ENCODE measurements around the gene MAGEB4.
"Not testable (repeated sequence)": the region's sequence is repeated elsewhere in the genome, so short reads cannot be mapped to it uniquely, and the experiment has no call there.

MAGEB4 gene, protein sequence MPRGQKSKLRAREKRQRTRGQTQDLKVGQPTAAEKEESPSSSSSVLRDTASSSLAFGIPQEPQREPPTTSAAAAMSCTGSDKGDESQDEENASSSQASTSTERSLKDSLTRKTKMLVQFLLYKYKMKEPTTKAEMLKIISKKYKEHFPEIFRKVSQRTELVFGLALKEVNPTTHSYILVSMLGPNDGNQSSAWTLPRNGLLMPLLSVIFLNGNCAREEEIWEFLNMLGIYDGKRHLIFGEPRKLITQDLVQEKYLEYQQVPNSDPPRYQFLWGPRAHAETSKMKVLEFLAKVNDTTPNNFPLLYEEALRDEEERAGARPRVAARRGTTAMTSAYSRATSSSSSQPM

GRCh38 chrX:30241724-30242415 lies at the start of gene MAGEB4:
TSS of gene MAGEB4 (plus strand) at chrX:30242000. CDS start at chrX:30242136, 136 bp downstream.
- no peak for DNase-seq (ENCODE audit: low spot score)

GRCh38 chrX:30193910-30194309 lies 47.9 kb upstream of the MAGEB4 start:
- DNase-seq (ENCODE audit: low spot score) = not testable (repeated sequence)

- no peak for DNase-seq (ENCODE audit: low spot score)
Observed at GRCh38 chrX:30196322-30196721, 45.5 kb upstream of the MAGEB4 start.

GRCh38 chrX:30212172-30212571 lies 29.6 kb upstream of the MAGEB4 start:
- DNase-seq (ENCODE audit: low spot score) = no peak

GRCh38 chrX:30215357-30215843 lies 26.4 kb upstream of the MAGEB4 start, which contains the start of gene MAGEB2:
TSS of gene MAGEB2 (plus strand) at chrX:30215563. CDS start at chrX:30218581, 3,018 bp downstream.
- DNase-seq (ENCODE audit: low spot score) = no peak

DNA sequence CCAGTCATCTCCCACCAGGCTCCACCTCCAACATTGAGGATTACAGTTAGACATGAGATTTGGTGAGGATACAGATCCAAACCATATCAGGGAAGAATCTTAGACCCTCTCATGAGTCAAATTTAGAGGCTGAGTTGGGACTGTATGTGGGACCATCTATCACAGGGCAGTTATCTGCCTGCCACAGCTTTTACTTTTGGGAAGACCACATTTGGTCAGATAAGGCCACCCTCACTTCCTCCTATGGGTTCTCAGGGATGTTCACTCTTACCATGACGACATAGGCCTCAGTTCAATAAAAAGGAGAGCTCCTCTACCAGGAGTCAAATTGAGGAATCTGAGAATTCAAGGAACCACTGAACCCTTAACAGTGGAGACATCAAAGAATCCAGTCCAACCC lies 24.3 kb upstream of the MAGEB4 start:
- DNase-seq (ENCODE audit: low spot score) = no peak

GRCh38 chrX:30219372-30219771 lies 22.4 kb upstream of the MAGEB4 start:
- no peak for DNase-seq (ENCODE audit: low spot score)

GRCh38 chrX:30220661-30221060 lies 21.1 kb upstream of the MAGEB4 start:
- no peak for DNase-seq (ENCODE audit: low spot score)

GRCh38 chrX:30224536-30224935 lies 17.3 kb upstream of the MAGEB4 start:
- no peak for DNase-seq (ENCODE audit: low spot score)

DNA sequence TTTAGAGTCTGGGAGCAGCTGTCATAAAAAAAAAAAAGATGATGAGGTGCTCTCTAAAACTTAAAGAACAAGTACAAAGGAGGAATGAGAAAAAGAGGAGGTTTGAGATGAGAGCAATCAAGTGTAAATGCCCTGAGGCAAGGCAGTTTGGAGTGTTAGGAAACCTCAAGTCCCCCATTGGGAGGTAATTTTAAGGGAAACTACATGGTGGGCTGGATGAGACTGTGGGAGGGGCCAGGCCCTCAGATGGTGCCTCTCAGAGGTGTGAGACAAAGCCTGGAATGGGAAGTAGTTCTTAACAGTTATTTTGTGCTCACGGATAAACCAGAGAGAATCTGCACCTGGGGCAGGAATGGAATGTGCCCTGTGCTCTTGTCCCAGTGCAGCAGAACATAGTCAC lies 13.3 kb upstream of the MAGEB4 start:
- no peak for DNase-seq (ENCODE audit: low spot score)

DNA sequence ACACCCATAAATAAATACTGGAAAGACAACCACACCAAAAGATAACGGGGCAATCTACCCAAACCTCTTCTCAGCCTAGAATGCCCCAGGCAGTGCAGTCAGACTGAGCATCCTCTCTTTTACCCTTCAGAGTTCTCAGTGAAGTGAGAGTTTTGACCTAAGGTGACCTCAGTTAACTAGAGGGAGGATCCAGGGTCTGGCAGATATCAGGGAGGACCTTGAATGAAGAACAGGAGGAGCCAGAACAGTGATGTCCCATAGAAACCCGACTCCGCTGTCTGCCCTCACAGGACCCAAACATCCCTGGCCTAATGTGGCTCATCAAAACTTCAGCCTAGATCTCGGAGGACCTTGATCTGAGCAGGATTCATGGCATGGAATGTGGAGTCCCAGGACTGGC lies 11.4 kb upstream of the MAGEB4 start, which contains the start of gene MAGEB3:
Gene MAGEB3, plus strand, starts transcription at position 263 of the 400 bp plus-strand sequence. CDS start 5,268 bp downstream, outside the sequence.
- no peak for DNase-seq (ENCODE audit: low spot score)

GRCh38 chrX:30246769-30247489 lies 5.1 kb downstream of the MAGEB4 start, which contains the start of gene MAGEB1:
TSS of gene MAGEB1 (plus strand) at chrX:30247146. CDS start at chrX:30250494, 3,348 bp downstream.
- DNase-seq (ENCODE audit: low spot score) = no peak

DNA sequence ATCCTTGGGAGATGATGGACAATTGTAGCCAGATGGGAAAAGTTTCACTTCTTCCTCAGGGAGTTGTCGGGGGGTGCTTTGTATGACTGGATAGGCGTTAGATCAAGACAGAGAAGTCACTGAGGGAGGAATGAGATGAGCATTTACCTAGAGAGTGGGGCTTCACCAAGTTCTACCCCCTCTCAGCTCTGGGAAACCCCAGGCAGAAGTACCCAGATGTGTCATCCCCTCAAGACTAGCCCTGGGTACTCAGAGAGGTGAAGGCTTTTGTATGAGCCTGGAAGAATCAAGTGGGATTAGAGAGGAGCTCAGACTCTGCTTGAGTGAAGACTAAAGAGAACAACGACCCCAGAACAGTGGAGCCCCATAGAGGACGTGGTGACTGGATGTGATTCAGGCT lies 7.1 kb downstream of the MAGEB4 start:
- DNase-seq (ENCODE audit: low spot score) = no peak

- DNase-seq (ENCODE audit: low spot score) = no peak
Observed at GRCh38 chrX:30253257-30253656, 11.5 kb downstream of the MAGEB4 start.

- DNase-seq (ENCODE audit: low spot score) = no peak
Observed at GRCh38 chrX:30259927-30260326, 18.1 kb downstream of the MAGEB4 start.

- no peak for DNase-seq (ENCODE audit: low spot score)
Observed at GRCh38 chrX:30261012-30261411, 19.2 kb downstream of the MAGEB4 start.

GRCh38 chrX:30262763-30263162 lies 21.0 kb downstream of the MAGEB4 start:
- DNase-seq (ENCODE audit: low spot score) = no peak

DNA sequence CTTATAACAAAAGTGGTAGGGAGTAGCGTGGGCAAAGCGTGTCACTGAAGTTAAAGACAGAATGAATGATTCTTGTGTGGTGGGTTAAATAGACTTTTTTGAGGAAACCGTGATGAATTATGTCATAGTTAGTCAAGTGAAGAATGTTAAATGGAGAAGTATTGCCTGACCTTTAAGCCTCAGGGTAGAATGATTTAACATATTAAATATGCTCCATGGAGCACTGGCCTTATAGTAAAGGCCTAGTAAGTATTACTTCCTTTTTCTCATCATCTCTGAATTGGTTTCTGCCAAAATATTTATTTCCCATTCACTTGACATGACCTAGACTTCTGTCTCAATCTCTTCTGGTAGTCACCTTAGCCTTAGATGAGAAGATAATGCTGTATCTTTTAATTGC lies 28.8 kb downstream of the MAGEB4 start:
- no peak for DNase-seq (ENCODE audit: low spot score)

DNA sequence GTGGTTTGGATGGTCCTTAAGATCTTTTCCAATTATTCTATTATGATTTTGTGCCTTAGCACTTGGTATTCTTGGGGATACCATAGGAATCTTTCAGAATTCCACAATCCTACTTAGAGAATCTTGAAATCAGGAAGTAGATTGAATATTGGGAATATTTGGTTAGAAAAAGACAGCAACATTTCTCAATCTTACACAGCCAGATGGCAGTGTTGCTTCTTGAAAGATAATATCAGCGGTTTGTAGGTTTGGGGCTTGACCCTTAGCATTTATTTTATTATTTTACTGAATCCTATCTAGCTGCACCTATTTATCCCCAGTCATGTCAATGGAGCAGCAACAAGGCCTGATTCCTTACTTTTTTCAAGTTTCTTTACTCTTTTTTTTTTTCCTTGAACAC lies 33.7 kb downstream of the MAGEB4 start:
- no peak for DNase-seq (ENCODE audit: low spot score)

- DNase-seq (ENCODE audit: low spot score) = no peak
Observed at GRCh38 chrX:30278365-30278764, 36.6 kb downstream of the MAGEB4 start.

- DNase-seq (ENCODE audit: low spot score) = no peak
Observed at GRCh38 chrX:30280428-30280827, 38.6 kb downstream of the MAGEB4 start.

DNA sequence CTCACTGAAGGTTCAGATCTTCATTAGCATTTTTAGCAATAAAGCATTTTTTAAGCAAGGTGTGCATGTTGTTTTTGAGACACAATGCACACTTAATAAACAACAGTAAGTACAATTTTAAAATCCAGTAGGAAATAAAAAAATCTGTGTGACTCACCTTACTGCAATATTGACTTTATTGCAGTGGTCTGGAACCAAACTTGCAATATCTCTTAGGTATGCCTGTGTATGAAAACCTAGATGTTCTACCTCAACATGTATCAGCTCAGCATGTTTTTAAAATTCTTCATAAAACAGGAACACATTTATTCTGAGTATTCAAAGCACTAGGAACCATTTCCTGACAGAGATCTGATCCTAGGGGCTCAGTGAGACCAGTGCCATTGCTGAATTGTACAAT lies 40.7 kb downstream of the MAGEB4 start:
- no peak for DNase-seq (ENCODE audit: low spot score)

Measured in putamen (tissue), 1 donor.